ENCODE measurements around the gene RBBP4.

DNA sequence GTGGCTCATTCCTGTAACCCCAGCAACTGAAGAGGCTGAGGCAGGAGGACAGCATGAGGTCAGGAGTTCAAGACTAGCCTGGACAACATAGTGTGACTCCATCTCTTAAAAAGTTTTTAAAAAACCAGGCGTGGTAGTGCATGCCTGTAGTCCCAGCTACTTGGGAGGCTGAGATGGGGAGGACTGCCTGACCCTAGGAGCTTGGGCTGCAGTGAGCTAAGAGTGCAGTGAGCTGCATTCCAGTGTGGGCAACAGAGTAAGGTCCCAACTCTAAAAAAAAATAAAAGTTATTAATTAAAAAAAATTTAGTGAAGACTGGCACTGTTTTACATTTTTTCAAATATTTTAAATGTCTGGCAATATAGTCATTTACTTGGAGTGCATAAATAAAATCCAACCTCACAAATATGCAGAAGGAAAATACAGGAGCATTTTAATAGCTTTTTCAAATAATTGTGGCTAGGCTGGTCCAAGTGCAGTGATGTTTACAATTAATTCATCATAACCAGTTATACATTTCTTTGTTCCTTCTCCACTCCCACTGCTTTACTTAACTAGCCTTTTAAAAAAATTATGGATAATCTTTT, 11.4 kb upstream of the RBBP4 start:
- TF ChIP-seq, protein P1, sequence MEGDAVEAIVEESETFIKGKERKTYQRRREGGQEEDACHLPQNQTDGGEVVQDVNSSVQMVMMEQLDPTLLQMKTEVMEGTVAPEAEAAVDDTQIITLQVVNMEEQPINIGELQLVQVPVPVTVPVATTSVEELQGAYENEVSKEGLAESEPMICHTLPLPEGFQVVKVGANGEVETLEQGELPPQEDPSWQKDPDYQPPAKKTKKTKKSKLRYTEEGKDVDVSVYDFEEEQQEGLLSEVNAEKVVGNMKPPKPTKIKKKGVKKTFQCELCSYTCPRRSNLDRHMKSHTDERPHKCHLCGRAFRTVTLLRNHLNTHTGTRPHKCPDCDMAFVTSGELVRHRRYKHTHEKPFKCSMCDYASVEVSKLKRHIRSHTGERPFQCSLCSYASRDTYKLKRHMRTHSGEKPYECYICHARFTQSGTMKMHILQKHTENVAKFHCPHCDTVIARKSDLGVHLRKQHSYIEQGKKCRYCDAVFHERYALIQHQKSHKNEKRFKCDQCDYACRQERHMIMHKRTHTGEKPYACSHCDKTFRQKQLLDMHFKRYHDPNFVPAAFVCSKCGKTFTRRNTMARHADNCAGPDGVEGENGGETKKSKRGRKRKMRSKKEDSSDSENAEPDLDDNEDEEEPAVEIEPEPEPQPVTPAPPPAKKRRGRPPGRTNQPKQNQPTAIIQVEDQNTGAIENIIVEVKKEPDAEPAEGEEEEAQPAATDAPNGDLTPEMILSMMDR (conservative IDR thresholded peaks at IDR 0.05): no peak
- TF ChIP-seq ZFX (IDR thresholded peaks at IDR 0.05): no peak
